GM18951 (cell line): ENCODE results near the gene EHD2.
"Not testable (repeated sequence)": the region's sequence is repeated elsewhere in the genome, so short reads cannot be mapped to it uniquely, and the experiment has no call there.

Experiments used
- POLR2A ChIP-seq: IDR thresholded peaks from 4 replicates; pipeline ENCODE4 v1.6.1; 2011; ENCODE audit warnings: mild to moderate bottlenecking; ENCODE audit not compliant: insufficient read length, insufficient read depth; ENCODE audit errors: extremely low read depth
- in situ Hi-C: fragments of 300-500 bp; cut with MboI; formaldehyde crosslinking; loops from one replicate; pipeline ENCODE4 v1.12.0; 2022; ENCODE audit warnings: low sequenced_read_pairs, mixed read lengths, inconsistent platforms; ENCODE audit not compliant: unreplicated experiment

Gene EHD2

GRCh38 chr19:47729468-47729798, 16.2 kb downstream of the EHD2 start:
- TF ChIP-seq POLR2A: no peak
- in situ Hi-C loops: no loop called here

- in situ Hi-C loops: no loop called here
- no peak for TF ChIP-seq POLR2A
Measured at GRCh38 chr19:47729799-47730520, 16.7 kb downstream of the EHD2 start.

- TF ChIP-seq POLR2A: no peak
- in situ Hi-C loops: no loop called here
Measured at GRCh38 chr19:47730521-47730889, 17.3 kb downstream of the EHD2 start.

- in situ Hi-C loops: no loop called here
- TF ChIP-seq POLR2A: no peak
Measured at GRCh38 chr19:47730910-47731309, 17.7 kb downstream of the EHD2 start.

GRCh38 chr19:47735131-47735530, 21.9 kb downstream of the EHD2 start:
- TF ChIP-seq POLR2A: no peak
- in situ Hi-C loops: no loop called here

GRCh38 chr19:47740866-47741519, 27.8 kb downstream of the EHD2 start:
- TF ChIP-seq POLR2A: no peak
- in situ Hi-C loops: no loop called here

GRCh38 chr19:47741544-47742140, 28.4 kb downstream of the EHD2 start:
- no peak for TF ChIP-seq POLR2A
- in situ Hi-C loops: no loop called here

GRCh38 chr19:47742634-47743033, 29.4 kb downstream of the EHD2 start:
- TF ChIP-seq POLR2A: no peak
- in situ Hi-C loops: no loop called here

GRCh38 chr19:47745010-47745901, 32.0 kb downstream of the EHD2 start, which contains the start of gene NOP53:
TSS of gene NOP53 (plus strand) at chr19:47745546. CDS start at chr19:47745560, 14 bp downstream.
- in situ Hi-C loops: no loop called here
- peak; percentile 88 for TF ChIP-seq POLR2A

- in situ Hi-C loops: not testable (repeated sequence)
Measured at GRCh38 chr19:47746129-47746528, 32.9 kb downstream of the EHD2 start.

GRCh38 chr19:47749326-47749725, 36.1 kb downstream of the EHD2 start:
- TF ChIP-seq POLR2A: no peak
- in situ Hi-C loops: no loop called here

- in situ Hi-C loops: no loop called here
- no peak for TF ChIP-seq POLR2A
Measured at GRCh38 chr19:47750752-47751151, 37.5 kb downstream of the EHD2 start.
